Endothelial cell of umbilical vein (primary cell): ENCODE results near the gene SYNE1. TPM values are rescaled to one million over a fixed set of nuclear protein-coding genes. Genes with fewer than 3 reads are reported as not detected.

Source experiments
- BruUV-seq: library from RNA; stranded (reverse); fragments of 400-500 nt; replicated peaks from 2 replicates; lab custom pipeline; 2021; lab: Mats Ljungman, UMichigan
- CTCF ChIA-PET: fragments of 300-600, 350-600 bp; sonication (Branson Sonifier 250); formaldehyde crosslinking; loops from one replicate; lab custom pipeline; 2021; ENCODE audit warnings: antibody characterized with exemption, inconsistent platforms; lab: Charles Lee
- POLR2A ChIA-PET: fragments of 300-600, 350-600 bp; sonication (Branson Sonifier 250); formaldehyde crosslinking; loops from one replicate; lab custom pipeline; 2021; ENCODE audit warnings: antibody characterized with exemption, inconsistent platforms; lab: Charles Lee
- DNase-seq: peaks from one replicate; pipeline ENCODE4 v3.0.0-alpha.2; 2011; ENCODE audit warnings: low read depth, low spot score
- FAIRE-seq: peaks from 2 replicates; lab custom pipeline; 2011; peaks lifted over from hg19 to GRCh38; lab: Jason Lieb, UNC
- H2AFZ ChIP-seq: 2 replicates; pipeline ENCODE4 v1.6.0; 2012; ENCODE audit warnings: low read depth, low read length, control low read depth, inconsistent platforms
- H3K27ac ChIP-seq: 2 replicates; pipeline ENCODE4 v1.5.1; 2011; ENCODE audit warnings: low read depth, mild to moderate bottlenecking, control low read depth, low read length, moderate library complexity; ENCODE audit not compliant: insufficient read depth
- H3K27me3 ChIP-seq, 2 experiments: 2 replicates each; pipeline versions ENCODE4 v1.6.0 to v1.6.1; 2011; ENCODE audit warnings: low read length in 2 of 2, mixed read lengths in 1 of 2; ENCODE audit not compliant: control insufficient read depth in 2 of 2, insufficient read depth in 2 of 2
- H3K36me3 ChIP-seq, 2 experiments: 2 replicates in 1 of 2; 3 replicates in 1 of 2; pipeline ENCODE4 v1.5.1; 2011; ENCODE audit warnings: low read length in 2 of 2, mild to moderate bottlenecking in 1 of 2, moderate library complexity in 1 of 2; ENCODE audit not compliant: control insufficient read depth in 2 of 2, insufficient read depth in 2 of 2; ENCODE audit errors: extremely low read depth in 1 of 2
- H3K4me1 ChIP-seq: 3 replicates; pipeline ENCODE4 v1.5.1; 2011; ENCODE audit warnings: mild to moderate bottlenecking, low read length; ENCODE audit not compliant: control insufficient read depth, insufficient read depth; ENCODE audit errors: extremely low read depth
- H3K4me2 ChIP-seq: 2 replicates; pipeline ENCODE4 v1.6.1; 2011; ENCODE audit warnings: low read length, control low read depth, mixed read lengths; ENCODE audit not compliant: insufficient read depth
- H3K4me3 ChIP-seq, 3 experiments: fragments of 200-600 bp in 1 of 3; sonication (generic), shearing (Covaris generic) in 1 of 3; replicated peaks in 1 of 3; 2 replicates each; pipeline ENCODE4 v1.5.1; 2011 to 2016; ENCODE audit warnings: control low read depth in 3 of 3, low read length in 3 of 3, mild to moderate bottlenecking in 2 of 3, inconsistent platforms in 1 of 3, low read depth in 1 of 3, moderate library complexity in 1 of 3; ENCODE audit not compliant: insufficient read depth in 1 of 3
- H3K79me2 ChIP-seq: 2 replicates; pipeline ENCODE4 v1.6.0; 2012; ENCODE audit warnings: low read length, inconsistent platforms; ENCODE audit not compliant: control insufficient read depth, insufficient read depth
- H3K9ac ChIP-seq: replicated peaks from 2 replicates; pipeline ENCODE3; 2011; ENCODE audit warnings: low read length, control low read depth; ENCODE audit not compliant: insufficient read depth; ENCODE audit errors: extremely low read depth
- H3K9me1 ChIP-seq: replicated peaks from 3 replicates; pipeline ENCODE4 v1.6.0; 2011; ENCODE audit warnings: mild to moderate bottlenecking, low read length; ENCODE audit not compliant: control insufficient read depth, insufficient read depth; ENCODE audit errors: extremely low read depth
- H3K9me3 ChIP-seq: replicated peaks from 2 replicates; pipeline ENCODE4 v1.5.1; 2012; ENCODE audit warnings: low read length, inconsistent platforms; ENCODE audit not compliant: control insufficient read depth, insufficient read depth
- H4K20me1 ChIP-seq: replicated peaks from 2 replicates; pipeline ENCODE3; 2011; ENCODE audit warnings: mild to moderate bottlenecking, low read length; ENCODE audit not compliant: control insufficient read depth, insufficient read depth; ENCODE audit errors: extremely low read depth
- CTCF ChIP-seq, 2 donors: IDR thresholded peaks; 1 replicate in 1 of 2; 2 replicates in 1 of 2; pipeline ENCODE4 v1.5.1; 2011; ENCODE audit warnings: low read length in 2 of 2, mild to moderate bottlenecking in 2 of 2, moderate library complexity in 2 of 2, control low read depth in 1 of 2, inconsistent platforms in 1 of 2, low read depth in 1 of 2; ENCODE audit not compliant: insufficient read depth in 1 of 2; ENCODE audit errors: extremely low read depth in 1 of 2
- EZH2 ChIP-seq: IDR thresholded peaks from 2 replicates; pipeline ENCODE4 v1.6.1; 2012; ENCODE audit warnings: borderline replicate concordance, low read depth, mild to moderate bottlenecking, moderate library complexity, low read length, inconsistent platforms; ENCODE audit not compliant: severe bottlenecking
- FOS ChIP-seq: IDR thresholded peaks from 2 replicates; pipeline ENCODE4 v1.6.1; 2011; ENCODE audit warnings: mild to moderate bottlenecking, low read length, moderate library complexity, borderline replicate concordance; ENCODE audit not compliant: insufficient read depth
- GATA2 ChIP-seq: IDR thresholded peaks from 2 replicates; pipeline ENCODE4 v1.7.0; 2011; ENCODE audit warnings: low read depth, mild to moderate bottlenecking, moderate library complexity, mixed read lengths, low read length; ENCODE audit not compliant: insufficient read length, insufficient read depth
- JUN ChIP-seq: IDR thresholded peaks from 2 replicates; pipeline ENCODE4 v1.6.1; 2011; ENCODE audit warnings: borderline replicate concordance, low read depth; ENCODE audit not compliant: insufficient read length, insufficient read depth
- MAX ChIP-seq: IDR thresholded peaks from 2 replicates; pipeline ENCODE4 v1.6.1; 2011; ENCODE audit not compliant: insufficient read depth, insufficient read length
- MYC ChIP-seq: IDR thresholded peaks from one replicate; pipeline ENCODE4 v1.6.1; 2011; ENCODE audit warnings: mild to moderate bottlenecking, low read depth, low read length
- POLR2A ChIP-seq: IDR thresholded peaks from 2 replicates; pipeline ENCODE4 v1.6.1; 2012; ENCODE audit warnings: low read depth, mild to moderate bottlenecking, control low read depth, low read length
- POLR2AphosphoS5 ChIP-seq: IDR thresholded peaks from 2 replicates; pipeline ENCODE4 v1.6.1; 2012; ENCODE audit warnings: low read depth, mild to moderate bottlenecking, control low read depth, low read length, moderate library complexity; ENCODE audit not compliant: insufficient read depth
- dilution Hi-C: fragments of 300-500 bp; cut with MboI; formaldehyde crosslinking; loops from one replicate; pipeline ENCODE4 v1.15.0; 2019; ENCODE audit warnings: low sequenced_read_pairs; ENCODE audit not compliant: extremely low pct_ligation_motif_present
- intact Hi-C: fragments of 100-400 bp; cut with micrococcal nuclease; formaldehyde crosslinking; loops from one replicate; pipeline ENCODE4 v1.10.0; 2022
- polyA plus RNA-seq, 4 experiments: library from polyadenylated mRNA; depleted of rRNA in 3 of 4; stranded (reverse) in 3 of 4; unstranded in 1 of 4; fragments of >200 nt; gene quantifications; 2 replicates each; pipeline versions ENCODE4 v1.2.1 to v1.2.3, GENCODE V29; 2011 to 2012; ENCODE audit warnings: missing spikeins in 1 of 4
- total RNA-seq: library from RNA; stranded (reverse); gene quantifications from 2 replicates; pipeline ENCODE4 v1.2.3, GENCODE V29; 2021

The SYNE1 gene
- total and polyA plus RNA-seq, 2 donors (not counting 3 experiments of a cell fraction or from before 2014, with no cell fraction given), result 26.5 to 52.3 TPM

GRCh38 chr6:152543519-152543918, 93.6 kb downstream of the SYNE1 start:
- Histone ChIP-seq H2AFZ (no peak overlapping the region), H3K4me3 (no peak overlapping the region), H3K27ac (no peak overlapping the region), H3K9me1 (no peaks in the 10 kb centered on the region), H3K36me3 (no peaks in the 10 kb centered on the region), H3K27me3 (no peaks in the 10 kb centered on the region), H3K4me1 (no peaks in the 10 kb centered on the region), H3K9me3 (no peaks in the 10 kb centered on the region), H3K79me2 (no peaks in the 10 kb centered on the region), H3K4me2 (no peak overlapping the region), H3K9ac (no peak overlapping the region), H4K20me1 (no peaks in the 10 kb centered on the region)
- dilution Hi-C loops, result no loop called here
- BruUV-seq, result no TSS peak
- intact Hi-C loops, result no loop called here
- POLR2A ChIA-PET, result no interaction called here
- no peak for DNase-seq
- CTCF ChIA-PET, result no interaction called here
- no peak for FAIRE-seq
- TF ChIP-seq POLR2A (no peak), MAX (no peak), JUN (no peak), FOS (no peak), GATA2 (no peak), MYC (no peak), POLR2AphosphoS5 (no peak), EZH2 (no peak), CTCF (IDR thresholded peaks at IDR 0.05; ENCODE audit: extremely low read depth in 1 of 2, insufficient read depth in 1 of 2, low read depth in 1 of 2, low read length in 2 of 2) (no peak)
